B cell (primary cell): ENCODE results near the gene EHHADH.

ENCODE experiments used
- EZH2 ChIP-seq: IDR thresholded peaks from 2 replicates; pipeline ENCODE4 v1.6.1; 2012; ENCODE audit warnings: borderline replicate concordance, low read depth, mild to moderate bottlenecking, moderate library complexity, low read length; ENCODE audit not compliant: insufficient read depth, poor library complexity, severe bottlenecking
- TF ChIP-seq, protein P1 (sequence below): fragments of 200-600 bp; IDR thresholded peaks from one replicate; pipeline ENCODE4 v1.8.0; 2022; ENCODE audit warnings: antibody characterized with exemption, mild to moderate bottlenecking

DNA sequence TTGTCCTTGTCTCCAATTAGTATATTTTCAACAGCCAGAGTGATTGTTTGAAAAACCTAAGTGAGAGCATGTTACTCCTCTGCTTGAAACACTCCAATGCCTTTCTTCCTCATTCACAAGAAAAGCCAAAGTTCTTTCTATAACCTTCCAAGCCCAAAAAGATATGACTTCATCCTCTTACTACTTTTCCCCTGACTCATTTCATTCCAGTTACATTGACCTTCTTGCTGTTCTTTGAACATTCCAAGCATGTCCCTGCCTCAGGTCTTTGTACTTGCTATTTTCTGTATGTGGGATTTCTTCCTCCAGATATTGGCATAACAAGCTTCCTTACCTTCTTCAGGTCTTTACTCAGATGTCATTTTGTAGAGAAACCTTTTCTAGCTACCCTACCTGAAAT is 28.3 kb downstream of the EHHADH start:
- no peak for TF ChIP-seq EZH2
- TF ChIP-seq, protein P1, sequence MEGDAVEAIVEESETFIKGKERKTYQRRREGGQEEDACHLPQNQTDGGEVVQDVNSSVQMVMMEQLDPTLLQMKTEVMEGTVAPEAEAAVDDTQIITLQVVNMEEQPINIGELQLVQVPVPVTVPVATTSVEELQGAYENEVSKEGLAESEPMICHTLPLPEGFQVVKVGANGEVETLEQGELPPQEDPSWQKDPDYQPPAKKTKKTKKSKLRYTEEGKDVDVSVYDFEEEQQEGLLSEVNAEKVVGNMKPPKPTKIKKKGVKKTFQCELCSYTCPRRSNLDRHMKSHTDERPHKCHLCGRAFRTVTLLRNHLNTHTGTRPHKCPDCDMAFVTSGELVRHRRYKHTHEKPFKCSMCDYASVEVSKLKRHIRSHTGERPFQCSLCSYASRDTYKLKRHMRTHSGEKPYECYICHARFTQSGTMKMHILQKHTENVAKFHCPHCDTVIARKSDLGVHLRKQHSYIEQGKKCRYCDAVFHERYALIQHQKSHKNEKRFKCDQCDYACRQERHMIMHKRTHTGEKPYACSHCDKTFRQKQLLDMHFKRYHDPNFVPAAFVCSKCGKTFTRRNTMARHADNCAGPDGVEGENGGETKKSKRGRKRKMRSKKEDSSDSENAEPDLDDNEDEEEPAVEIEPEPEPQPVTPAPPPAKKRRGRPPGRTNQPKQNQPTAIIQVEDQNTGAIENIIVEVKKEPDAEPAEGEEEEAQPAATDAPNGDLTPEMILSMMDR: no peak
